Fibroblast of mammary gland (primary cell): ENCODE results near the gene SIGLEC9.
A peak's percentile ranks its signal among the peaks of the same experiment; 100 is the strongest.

Source experiments
- DNase-seq: peaks from one replicate; pipeline ENCODE4 v3.0.0-alpha.2; 2010; ENCODE audit warnings: low read depth
- H3K4me3 ChIP-seq: 2 replicates; pipeline ENCODE4 v1.5.1; 2011; ENCODE audit warnings: low read depth, mild to moderate bottlenecking, low read length, moderate library complexity; ENCODE audit not compliant: control insufficient read depth
- CTCF ChIP-seq: conservative IDR thresholded peaks from 2 replicates; pipeline ENCODE4 v1.5.1; 2011; ENCODE audit warnings: low read depth, low read length, inconsistent platforms; ENCODE audit not compliant: control insufficient read depth, insufficient read depth

Gene SIGLEC9

GRCh38 chr19:51120160-51120559, 4.5 kb upstream of the SIGLEC9 start:
- H3K4me3 ChIP-seq, result no peak overlapping the region
- no peak for DNase-seq
- TF ChIP-seq CTCF, result no peak

GRCh38 chr19:51121257-51121656, 3.4 kb upstream of the SIGLEC9 start:
- no peak for DNase-seq
- no peak overlapping the region for H3K4me3 ChIP-seq
- TF ChIP-seq CTCF, result no peak

GRCh38 chr19:51122112-51122981, 2.4 kb upstream of the SIGLEC9 start:
- TF ChIP-seq CTCF, result no peak
- H3K4me3 ChIP-seq, result no peak overlapping the region
- peak; percentile 37 for DNase-seq

GRCh38 chr19:51123381-51123800, 1.3 kb upstream of the SIGLEC9 start:
- no peak for TF ChIP-seq CTCF
- no peak for DNase-seq
- no peak overlapping the region for H3K4me3 ChIP-seq

- no peak overlapping the region for H3K4me3 ChIP-seq
- no peak for TF ChIP-seq CTCF
- no peak for DNase-seq
Measured at GRCh38 chr19:51123802-51124201, 904 bp upstream of the SIGLEC9 start.

GRCh38 chr19:51124216-51124615, 490 bp upstream of the SIGLEC9 start:
- no peak for TF ChIP-seq CTCF
- DNase-seq, result no peak
- H3K4me3 ChIP-seq, result no peak overlapping the region
